Mesendoderm (in vitro differentiated cells): Measurements from ENCODE around the gene HTT.

Experiments used
- DNase-seq: peaks from one replicate; pipeline ENCODE4 v3.0.0; 2013
- H2AK5ac ChIP-seq: 2 replicates; pipeline ENCODE4 v1.6.1; 2013; ENCODE audit warnings: low read length, inconsistent platforms
- H2BK120ac ChIP-seq: 2 replicates; pipeline ENCODE4 v1.6.1; 2013; ENCODE audit warnings: low read depth, mild to moderate bottlenecking, low read length, moderate library complexity, mixed read lengths
- H2BK15ac ChIP-seq: replicated peaks from 2 replicates; pipeline ENCODE4 v1.6.1; 2013; ENCODE audit warnings: low read depth, mild to moderate bottlenecking, moderate library complexity
- H2BK5ac ChIP-seq: 2 replicates; pipeline ENCODE4 v1.6.1; 2013; ENCODE audit warnings: low read length, inconsistent platforms
- H3K18ac ChIP-seq: 2 replicates; pipeline ENCODE4 v1.6.1; 2013; ENCODE audit warnings: mild to moderate bottlenecking, low read length, mixed read lengths
- H3K23ac ChIP-seq: one replicate; pipeline ENCODE4 v1.6.1; 2013; ENCODE audit warnings: low read length
- H3K27ac ChIP-seq: 2 replicates; pipeline ENCODE4 v1.5.1; 2013; ENCODE audit warnings: low read depth, mild to moderate bottlenecking, inconsistent platforms, low read length, moderate library complexity
- H3K27me3 ChIP-seq: 2 replicates; pipeline ENCODE4 v1.6.1; 2013; ENCODE audit warnings: low read length, control low read depth, mild to moderate bottlenecking, inconsistent platforms; ENCODE audit not compliant: insufficient read depth, poor library complexity
- H3K36me3 ChIP-seq: 2 replicates; pipeline ENCODE4 v1.6.1; 2013; ENCODE audit warnings: low read length, inconsistent platforms; ENCODE audit not compliant: control insufficient read depth, insufficient read depth
- H3K4ac ChIP-seq: one replicate; pipeline ENCODE4 v1.6.1; 2013; ENCODE audit warnings: low read depth, mild to moderate bottlenecking, low read length, moderate library complexity
- H3K4me1 ChIP-seq: 2 replicates; pipeline ENCODE4 v1.6.1; 2013; ENCODE audit warnings: low read depth, low read length, inconsistent platforms; ENCODE audit not compliant: control insufficient read depth
- H3K4me2 ChIP-seq: 2 replicates; pipeline ENCODE4 v1.6.1; 2013; ENCODE audit warnings: low read length
- H3K4me3 ChIP-seq: 2 replicates; pipeline ENCODE4 v1.5.1; 2013; ENCODE audit warnings: mild to moderate bottlenecking, low read length
- H3K56ac ChIP-seq: one replicate; pipeline ENCODE4 v1.6.1; 2013; ENCODE audit warnings: low read length
- H3K79me1 ChIP-seq: 2 replicates; pipeline ENCODE4 v1.6.1; 2013; ENCODE audit warnings: low read length, inconsistent platforms
- H3K79me2 ChIP-seq: 2 replicates; pipeline ENCODE4 v1.6.1; 2013; ENCODE audit warnings: mild to moderate bottlenecking, low read length; ENCODE audit not compliant: control insufficient read depth, insufficient read depth
- H3K9ac ChIP-seq: 2 replicates; pipeline ENCODE4 v1.6.1; 2013; ENCODE audit warnings: low read length, inconsistent platforms
- H4K5ac ChIP-seq: one replicate; pipeline ENCODE4 v1.6.1; 2013; ENCODE audit warnings: low read length
- H4K8ac ChIP-seq: one replicate; pipeline ENCODE4 v1.6.1; 2013; ENCODE audit warnings: low read depth, mild to moderate bottlenecking, control low read depth, low read length, moderate library complexity
- WGBS: extraction: QIAGEN DNeasy Blood & Tissue Kit; methylation state at CpG from one replicate; pipeline ENCODE4 v1.1.7; 2013; ENCODE audit warnings: low lambda C conversion rate, missing lambda C conversion rate; ENCODE audit not compliant: insufficient coverage; ENCODE audit errors: extremely low coverage; 5-methylcytosine and 5-hydroxymethylcytosine counted together

Gene HTT

GRCh38 chr4:3206439-3207100 is 132.1 kb downstream of the HTT start:
- H3K79me1 ChIP-seq, result no peaks in the 10 kb centered on the region
- peaks cover 18% of the 10 kb centered on the region for H3K36me3 ChIP-seq
- H3K4ac ChIP-seq, result no peak overlapping the region
- no peak overlapping the region for H3K23ac ChIP-seq
- H3K4me2 ChIP-seq, result no peak overlapping the region
- no peak overlapping the region for H3K4me3 ChIP-seq
- H4K8ac ChIP-seq, result no peak overlapping the region
- no peak overlapping the region for H2BK120ac ChIP-seq
- H3K27ac ChIP-seq, result no peak overlapping the region
- no peaks in the 10 kb centered on the region for H3K27me3 ChIP-seq
- no peaks in the 10 kb centered on the region for H3K79me2 ChIP-seq
- no peak overlapping the region for H3K56ac ChIP-seq
- no peaks in the 10 kb centered on the region for H3K4me1 ChIP-seq
- no peak overlapping the region for H2BK15ac ChIP-seq
- DNase-seq, result no peak
- no peak overlapping the region for H2AK5ac ChIP-seq
- H2BK5ac ChIP-seq, result no peak overlapping the region
- no peak overlapping the region for H3K18ac ChIP-seq
- H3K9ac ChIP-seq, result no peak overlapping the region
- H4K5ac ChIP-seq, result no peak overlapping the region
- no CpG with 5 or more reads among the region's 18 CpGs for WGBS

GRCh38 chr4:3207531-3208037 is 133.1 kb downstream of the HTT start:
- Histone ChIP-seq H3K4me1 (no peaks in the 10 kb centered on the region), H3K27me3 (no peaks in the 10 kb centered on the region), H2BK5ac (no peak overlapping the region), H4K5ac (no peak overlapping the region), H4K8ac (no peak overlapping the region), H2BK120ac (no peak overlapping the region), H3K36me3 (peaks cover 23% of the 10 kb centered on the region), H3K56ac (no peak overlapping the region), H2BK15ac (no peak overlapping the region), H3K79me1 (no peaks in the 10 kb centered on the region), H2AK5ac (no peak overlapping the region), H3K4me3 (no peak overlapping the region), H3K4ac (no peak overlapping the region), H3K18ac (no peak overlapping the region), H3K4me2 (no peak overlapping the region), H3K23ac (no peak overlapping the region), H3K27ac (no peak overlapping the region), H3K9ac (no peak overlapping the region), H3K79me2 (no peaks in the 10 kb centered on the region)
- no peak for DNase-seq
- no CpG with 5 or more reads among the region's 5 CpGs for WGBS

DNA sequence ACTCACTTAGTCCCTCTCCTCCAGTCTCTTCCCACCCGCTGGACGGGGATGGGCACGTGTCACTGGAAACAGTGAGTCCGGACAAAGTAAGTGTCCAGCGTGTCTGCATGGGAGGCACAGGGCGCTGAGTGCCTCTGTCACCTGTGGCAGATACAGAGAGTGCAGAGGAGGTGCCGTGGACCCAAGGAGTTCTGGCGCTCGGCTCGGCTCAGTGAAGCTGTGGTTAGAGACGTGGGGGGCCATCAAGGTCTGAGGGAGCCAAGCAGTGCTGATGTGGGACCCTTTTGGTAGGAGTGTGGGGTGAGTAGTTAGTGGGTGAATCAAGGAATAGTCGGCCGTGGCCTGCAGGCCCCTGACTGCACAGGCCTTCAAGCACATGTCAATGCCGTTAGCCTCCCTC is 134.3 kb downstream of the HTT start:
- no peak overlapping the region for H3K4me3 ChIP-seq
- peaks cover 25% of the 10 kb centered on the region for H3K36me3 ChIP-seq
- H2BK120ac ChIP-seq, result no peak overlapping the region

GRCh38 chr4:3209551-3210325 is 135.3 kb downstream of the HTT start:
- Histone ChIP-seq H4K5ac (no peak overlapping the region), H3K79me2 (no peaks in the 10 kb centered on the region), H3K79me1 (no peaks in the 10 kb centered on the region), H2BK5ac (no peak overlapping the region), H3K4me1 (no peaks in the 10 kb centered on the region), H3K56ac (no peak overlapping the region), H3K27me3 (no peaks in the 10 kb centered on the region), H2BK15ac (no peak overlapping the region), H4K8ac (no peak overlapping the region), H2BK120ac (no peak overlapping the region), H3K27ac (no peak overlapping the region), H3K4me2 (no peak overlapping the region), H2AK5ac (no peak overlapping the region), H3K4ac (no peak overlapping the region), H3K23ac (no peak overlapping the region), H3K18ac (no peak overlapping the region), H3K9ac (no peak overlapping the region), H3K4me3 (no peak overlapping the region), H3K36me3 (peaks cover 27% of the 10 kb centered on the region)
- no CpG with 5 or more reads among the region's 17 CpGs for WGBS
- DNase-seq, result no peak

More for the DNA sequence above, 134.3 kb downstream of the HTT start:
- H3K4me1 ChIP-seq, result no peaks in the 10 kb centered on the region
- DNase-seq, result no peak
- no CpG with 5 or more reads among the region's 14 CpGs for WGBS
- no peaks in the 10 kb centered on the region for H3K79me2 ChIP-seq
- no peak overlapping the region for H2BK5ac ChIP-seq
- no peak overlapping the region for H3K4me2 ChIP-seq
- H3K79me1 ChIP-seq, result no peaks in the 10 kb centered on the region
- no peak overlapping the region for H3K4ac ChIP-seq
- no peak overlapping the region for H4K8ac ChIP-seq
- H2BK15ac ChIP-seq, result no peak overlapping the region
- H3K18ac ChIP-seq, result no peak overlapping the region
- no peak overlapping the region for H3K9ac ChIP-seq
- H3K27ac ChIP-seq, result no peak overlapping the region
- H3K56ac ChIP-seq, result no peak overlapping the region
- H3K23ac ChIP-seq, result no peak overlapping the region
- H4K5ac ChIP-seq, result no peak overlapping the region
- H2AK5ac ChIP-seq, result no peak overlapping the region
- no peaks in the 10 kb centered on the region for H3K27me3 ChIP-seq

- no peak overlapping the region for H2BK15ac ChIP-seq
- H3K4me1 ChIP-seq, result no peaks in the 10 kb centered on the region
- H4K5ac ChIP-seq, result no peak overlapping the region
- no peak overlapping the region for H3K18ac ChIP-seq
- no peak overlapping the region for H3K27ac ChIP-seq
- no peaks in the 10 kb centered on the region for H3K79me2 ChIP-seq
- no CpG with 5 or more reads among the region's 6 CpGs for WGBS
- no peaks in the 10 kb centered on the region for H3K27me3 ChIP-seq
- peaks cover 31% of the 10 kb centered on the region for H3K36me3 ChIP-seq
- H3K79me1 ChIP-seq, result no peaks in the 10 kb centered on the region
- H3K9ac ChIP-seq, result no peak overlapping the region
- no peak overlapping the region for H3K4ac ChIP-seq
- H2BK5ac ChIP-seq, result no peak overlapping the region
- no peak overlapping the region for H4K8ac ChIP-seq
- no peak overlapping the region for H3K23ac ChIP-seq
- no peak overlapping the region for H2BK120ac ChIP-seq
- no peak for DNase-seq
- H3K4me3 ChIP-seq, result no peak overlapping the region
- H2AK5ac ChIP-seq, result no peak overlapping the region
- no peak overlapping the region for H3K56ac ChIP-seq
- no peak overlapping the region for H3K4me2 ChIP-seq
These were observed 136.0 kb downstream of the HTT start for GRCh38 chr4:3210467-3210866.
